ENCODE data around the gene ZBED5. TPM values are rescaled to one million over a fixed set of nuclear protein-coding genes. Genes with fewer than 3 reads are reported as not detected.
A peak's percentile ranks its signal among the peaks of the same experiment; 100 is the strongest.
"Not testable (repeated sequence)": the region's sequence is repeated elsewhere in the genome, so short reads cannot be mapped to it uniquely, and the experiment has no call there.

ZBED5 gene
- total RNA-seq, result 25.9 TPM
- long read RNA-seq, partial matches to known transcripts, result 1 of 11 reads
- long read RNA-seq, other reads (novel, unspliced or antisense), result 6 of 11 reads

GRCh38 chr11:10857709-10858438, at the start of gene ZBED5:
Gene ZBED5, minus strand, starts transcription at chr11:10858053. Its CDS starts 3,108 bp downstream, at chr11:10854945.
- peak; percentile 100 for DNase-seq (ENCODE audit: low spot score)

GRCh38 chr11:10906521-10906920, 48.7 kb upstream of the ZBED5 start:
- no peak for DNase-seq (ENCODE audit: low spot score)

- DNase-seq (ENCODE audit: low spot score), result no peak
Measured at GRCh38 chr11:10902301-10903063, 44.6 kb upstream of the ZBED5 start.

- no peak for DNase-seq (ENCODE audit: low spot score)
Measured at GRCh38 chr11:10900681-10901415, 43.0 kb upstream of the ZBED5 start.

- DNase-seq (ENCODE audit: low spot score), result no peak
Measured at GRCh38 chr11:10899121-10899830, 41.4 kb upstream of the ZBED5 start.

GRCh38 chr11:10898763-10899025, 40.8 kb upstream of the ZBED5 start:
- no peak for DNase-seq (ENCODE audit: low spot score)

GRCh38 chr11:10898003-10898762, 40.3 kb upstream of the ZBED5 start:
- no peak for DNase-seq (ENCODE audit: low spot score)

GRCh38 chr11:10897150-10897549, 39.3 kb upstream of the ZBED5 start:
- DNase-seq (ENCODE audit: low spot score), result no peak

GRCh38 chr11:10896493-10896892, 38.6 kb upstream of the ZBED5 start:
- no peak for DNase-seq (ENCODE audit: low spot score)

- DNase-seq (ENCODE audit: low spot score), result no peak
Measured at GRCh38 chr11:10895285-10895684, 37.4 kb upstream of the ZBED5 start.

GRCh38 chr11:10894666-10895065, 36.8 kb upstream of the ZBED5 start:
- DNase-seq (ENCODE audit: low spot score), result no peak

GRCh38 chr11:10893714-10894151, 35.9 kb upstream of the ZBED5 start:
- no peak for DNase-seq (ENCODE audit: low spot score)

GRCh38 chr11:10892250-10892649, 34.4 kb upstream of the ZBED5 start:
- no peak for DNase-seq (ENCODE audit: low spot score)

GRCh38 chr11:10891151-10891720, 33.4 kb upstream of the ZBED5 start:
- DNase-seq (ENCODE audit: low spot score), result no peak

- not testable (repeated sequence) for DNase-seq (ENCODE audit: low spot score)
Measured at GRCh38 chr11:10890083-10890482, 32.2 kb upstream of the ZBED5 start.

- DNase-seq (ENCODE audit: low spot score), result no peak
Measured at GRCh38 chr11:10887307-10887706, 29.5 kb upstream of the ZBED5 start.

- no peak for DNase-seq (ENCODE audit: low spot score)
Measured at GRCh38 chr11:10886652-10887250, 28.9 kb upstream of the ZBED5 start.

GRCh38 chr11:10885703-10886363, 28.0 kb upstream of the ZBED5 start:
- DNase-seq (ENCODE audit: low spot score), result no peak

- DNase-seq (ENCODE audit: low spot score), result not testable (repeated sequence)
Measured at GRCh38 chr11:10884292-10884691, 26.4 kb upstream of the ZBED5 start.
